Upper lobe of left lung (tissue), 6 donors: Measurements from ENCODE around the gene PTPRN2. TPM values are rescaled to one million over a fixed set of nuclear protein-coding genes. Genes with fewer than 3 reads are reported as not detected.

Source experiments
- ATAC-seq, 2 donors: fragments of 200-7000 bp; cut with Tn5 transposase; one replicate each; pipeline ENCODE4 v1.9.1; 2022; ENCODE audit warnings: mild to moderate bottlenecking in 2 of 2, moderate library complexity in 2 of 2; ENCODE audit not compliant: low FRiP score in 2 of 2
- DNase-seq, 2 donors: peaks; one replicate each; pipeline ENCODE4 v3.0.0-alpha.2; 2019 to 2020
- H3K27ac ChIP-seq, 4 donors: fragments of 200-600 bp; sonication (generic); one replicate each; pipeline ENCODE4 v1.5.1; 2016 to 2019
- H3K27me3 ChIP-seq, 4 donors: fragments of 200-600 bp; sonication (generic); one replicate each; pipeline ENCODE4 v1.5.1; 2017 to 2019
- H3K36me3 ChIP-seq, 4 donors: fragments of 200-600 bp; sonication (generic); one replicate each; pipeline ENCODE4 v1.5.1; 2016 to 2019
- H3K4me1 ChIP-seq, 4 donors: fragments of 200-600 bp; sonication (generic); one replicate each; pipeline ENCODE4 v1.5.1; 2018 to 2019
- H3K4me3 ChIP-seq, 4 donors: fragments of 200-600 bp; sonication (generic); one replicate each; pipeline ENCODE4 v1.5.1; 2017 to 2019; ENCODE audit warnings: mild to moderate bottlenecking in 2 of 4, moderate library complexity in 1 of 4
- H3K9me3 ChIP-seq, 4 donors: fragments of 200-600 bp; sonication (generic); one replicate each; pipeline ENCODE4 v1.5.1; 2018 to 2019
- CTCF ChIP-seq, 6 experiments: fragments of 450-650 bp in 4 of 6; fragments of 200-600 bp in 2 of 6; sonication (generic) in 2 of 6; IDR thresholded peaks; one replicate each; pipeline ENCODE4 v1.5.1; 2016 to 2019; ENCODE audit warnings: antibody characterized with exemption in 6 of 6
- EP300 ChIP-seq, 4 donors: sonication (generic); formaldehyde crosslinking; IDR thresholded peaks; one replicate each; pipeline ENCODE4 v1.5.1; 2017; ENCODE audit warnings: antibody characterized with exemption in 4 of 4, control low read depth in 2 of 4
- POLR2A ChIP-seq, 4 donors: fragments of 450-650 bp; IDR thresholded peaks; one replicate each; pipeline ENCODE4 v1.5.1; 2016 to 2017; ENCODE audit warnings: antibody characterized with exemption in 4 of 4, mild to moderate bottlenecking in 2 of 4
- POLR2AphosphoS5 ChIP-seq, 2 donors: sonication (generic); formaldehyde crosslinking; IDR thresholded peaks; one replicate each; pipeline ENCODE4 v1.5.1; 2017; ENCODE audit warnings: antibody characterized with exemption in 2 of 2
- WGBS, 2 donors: methylation state at CpG; one replicate each; pipeline ENCODE4 v1.1.5; 2017 to 2018; 5-methylcytosine and 5-hydroxymethylcytosine counted together
- total RNA-seq, 6 donors: library from RNA; depleted of rRNA in 4 of 6; stranded (reverse); fragments of >200 nt in 4 of 6; gene quantifications; one replicate each; pipeline versions ENCODE4 v1.1.0 to v1.2.1, GENCODE V29; 2016 to 2021
- donor health status: DM: no; HTN: no; CAD: no; lungs with moderate emphysema.
- donor health status: DM: no; HTN: yes; CAD: no; lungs with severe emphysema.

The PTPRN2 gene
- total RNA-seq, 6 donors from 2014 or later = 3.3 to 7.9 (median 5.2) TPM

GRCh38 chr7:158252837-158253669 lies 334.6 kb downstream of the PTPRN2 start:
- H3K27me3 ChIP-seq = no peaks in the 10 kb centered on the region
- no peaks in the 10 kb centered on the region for H3K9me3 ChIP-seq
- WGBS, 2 donors = 29 to 64% methylated on average over 29 to 34 of the region's 34 CpGs
- no peaks in the 10 kb centered on the region for H3K4me1 ChIP-seq
- TF ChIP-seq POLR2A (IDR thresholded peaks at IDR 0.05) (no peak), POLR2AphosphoS5 (IDR thresholded peaks at IDR 0.05) (no peak), EP300 (IDR thresholded peaks at IDR 0.05) (no peak), CTCF (IDR thresholded peaks at IDR 0.05) (no peak)
- no peaks in the 10 kb centered on the region for H3K36me3 ChIP-seq
- DNase-seq = peak; percentile 24 to 77
- peak overlapping the region in 1 of 4 donors; percentile 12 for H3K4me3 ChIP-seq
- H3K27ac ChIP-seq = no peak overlapping the region
- ATAC-seq = no peak

- TF ChIP-seq CTCF (IDR thresholded peaks at IDR 0.05) (no peak), EP300 (IDR thresholded peaks at IDR 0.05) (no peak), POLR2A (IDR thresholded peaks at IDR 0.05) (no peak), POLR2AphosphoS5 (IDR thresholded peaks at IDR 0.05) (no peak)
- Histone ChIP-seq H3K27ac (no peak overlapping the region), H3K36me3 (no peaks in the 10 kb centered on the region), H3K4me3 (no peak overlapping the region), H3K27me3 (no peaks in the 10 kb centered on the region), H3K9me3 (no peaks in the 10 kb centered on the region), H3K4me1 (no peaks in the 10 kb centered on the region)
- ATAC-seq = no peak
- DNase-seq = peak in 1 of 2 donors; percentile 18
- WGBS, 2 donors = 68 to 83% methylated on average over 10 to 23 of the region's 23 CpGs
Measured at GRCh38 chr7:158252081-158252836, 335.4 kb downstream of the PTPRN2 start.

- no peak for TF ChIP-seq POLR2AphosphoS5 (IDR thresholded peaks at IDR 0.05)
- no peak for TF ChIP-seq POLR2A (IDR thresholded peaks at IDR 0.05)
- no peak for TF ChIP-seq CTCF (IDR thresholded peaks at IDR 0.05)
- TF ChIP-seq EP300 (IDR thresholded peaks at IDR 0.05) = no peak
- H3K27ac ChIP-seq = no peak overlapping the region
- no peaks in the 10 kb centered on the region for H3K9me3 ChIP-seq
- no peaks in the 10 kb centered on the region for H3K36me3 ChIP-seq
- no peaks in the 10 kb centered on the region for H3K27me3 ChIP-seq
- H3K4me1 ChIP-seq = no peaks in the 10 kb centered on the region
- ATAC-seq = no peak
- no peak overlapping the region for H3K4me3 ChIP-seq
- DNase-seq = peak in 1 of 2 donors; percentile 2
- 88 to 89% methylated on average over 17 to 18 of the region's 18 CpGs for WGBS, 2 donors
Measured at GRCh38 chr7:158251061-158251965, 336.3 kb downstream of the PTPRN2 start.

GRCh38 chr7:158249692-158250091 lies 337.9 kb downstream of the PTPRN2 start:
- no peak overlapping the region for H3K4me3 ChIP-seq
- DNase-seq (peak in 1 of 2 donors; percentile 2), ATAC-seq (no peak)
- no peak for TF ChIP-seq EP300 (IDR thresholded peaks at IDR 0.05)
- TF ChIP-seq POLR2A (IDR thresholded peaks at IDR 0.05) = no peak
- no peak for TF ChIP-seq CTCF (IDR thresholded peaks at IDR 0.05)
- TF ChIP-seq POLR2AphosphoS5 (IDR thresholded peaks at IDR 0.05) = no peak
- no peak overlapping the region for H3K27ac ChIP-seq
- WGBS, 2 donors = 80 to 87% methylated on average over 8 to 9 of the region's 9 CpGs
- H3K36me3 ChIP-seq = no peaks in the 10 kb centered on the region
- H3K9me3 ChIP-seq = no peaks in the 10 kb centered on the region
- no peaks in the 10 kb centered on the region for H3K27me3 ChIP-seq
- no peaks in the 10 kb centered on the region for H3K4me1 ChIP-seq
